Activated naive CD4-positive, alpha-beta T cell treated with anti-CD3 and anti-CD28 coated beads, Interleukin-2, amount 10 ng/mL, durations not matched to agents 7 days and 5 days (primary cell): ENCODE results near the gene OR51B2.
"Not testable (repeated sequence)": the region's sequence is repeated elsewhere in the genome, so short reads cannot be mapped to it uniquely, and the experiment has no call there.

Experiments used
- CTCF ChIA-PET: fragments of 350-600 bp; sonication (Branson Sonifier 250); formaldehyde crosslinking; loops from one replicate; lab custom pipeline; 2021; ENCODE audit warnings: antibody characterized with exemption; lab: Charles Lee
- DNase-seq: peaks from one replicate; pipeline ENCODE4 v3.0.0-alpha.2; 2020
- H3K27ac Mint-ChIP-seq: one replicate; pipeline ENCODE4 v1.8.0; 2021; ENCODE audit warnings: mild to moderate bottlenecking, moderate library complexity, mixed read lengths
- H3K27me3 Mint-ChIP-seq: one replicate; pipeline ENCODE4 v1.8.0; 2021; ENCODE audit warnings: mild to moderate bottlenecking, mixed read lengths
- H3K36me3 Mint-ChIP-seq: one replicate; pipeline ENCODE4 v1.8.0; 2021; ENCODE audit warnings: mixed read lengths
- H3K4me1 Mint-ChIP-seq: one replicate; pipeline ENCODE4 v1.8.0; 2021; ENCODE audit warnings: mixed read lengths
- H3K4me3 Mint-ChIP-seq: one replicate; pipeline ENCODE4 v1.8.0; 2021; ENCODE audit warnings: mild to moderate bottlenecking, moderate library complexity, mixed read lengths
- H3K9me3 Mint-ChIP-seq: one replicate; pipeline ENCODE4 v1.8.0; 2021; ENCODE audit warnings: mixed read lengths

OR51B2 gene

GRCh38 chr11:5297721-5298323, 26.3 kb downstream of the OR51B2 start:
- no peak for DNase-seq
- no peak overlapping the region for H3K4me3 Mint-ChIP-seq
- no peaks in the 10 kb centered on the region for H3K27me3 Mint-ChIP-seq
- no peaks in the 10 kb centered on the region for H3K4me1 Mint-ChIP-seq
- H3K36me3 Mint-ChIP-seq = no peaks in the 10 kb centered on the region
- CTCF ChIA-PET = interaction anchor here (0.6 kb wide), 1 partner anchor 82 kb away, joined by 3 read pairs; no protein-coding TSS in a partner anchor
- H3K27ac Mint-ChIP-seq = no peak overlapping the region
- no peaks in the 10 kb centered on the region for H3K9me3 Mint-ChIP-seq

GRCh38 chr11:5294342-5294995, 29.6 kb downstream of the OR51B2 start:
- DNase-seq, H3K9me3 Mint-ChIP-seq, CTCF ChIA-PET, H3K36me3 Mint-ChIP-seq, H3K27me3 Mint-ChIP-seq, H3K4me1 Mint-ChIP-seq, H3K4me3 Mint-ChIP-seq, H3K27ac Mint-ChIP-seq: not testable (repeated sequence)

GRCh38 chr11:5293028-5293427, 31.1 kb downstream of the OR51B2 start:
- Mint-ChIP-seq H3K36me3 (no peaks in the 10 kb centered on the region), H3K4me3 (no peak overlapping the region), H3K4me1 (no peaks in the 10 kb centered on the region), H3K27ac (no peak overlapping the region), H3K27me3 (no peaks in the 10 kb centered on the region), H3K9me3 (no peaks in the 10 kb centered on the region)
- no peak for DNase-seq
- CTCF ChIA-PET = no interaction called here

GRCh38 chr11:5291207-5291838, 32.8 kb downstream of the OR51B2 start:
- no peak for DNase-seq
- H3K36me3 Mint-ChIP-seq = no peaks in the 10 kb centered on the region
- CTCF ChIA-PET = interaction anchor here (1.0 to 1.4 kb wide), 2 partner anchors 166 to 172 kb away, joined by 3 to 6 read pairs; no protein-coding TSS in a partner anchor
- no peaks in the 10 kb centered on the region for H3K4me1 Mint-ChIP-seq
- H3K4me3 Mint-ChIP-seq = no peak overlapping the region
- H3K27ac Mint-ChIP-seq = no peak overlapping the region
- no peaks in the 10 kb centered on the region for H3K9me3 Mint-ChIP-seq
- H3K27me3 Mint-ChIP-seq = no peaks in the 10 kb centered on the region

- CTCF ChIA-PET = interaction anchor here (1.0 to 1.4 kb wide), 2 partner anchors 165 to 171 kb away, joined by 3 to 6 read pairs; no protein-coding TSS in a partner anchor
- Mint-ChIP-seq H3K36me3 (no peaks in the 10 kb centered on the region), H3K27me3 (no peaks in the 10 kb centered on the region), H3K4me3 (no peak overlapping the region), H3K27ac (no peak overlapping the region), H3K9me3 (no peaks in the 10 kb centered on the region), H3K4me1 (no peaks in the 10 kb centered on the region)
- DNase-seq = no peak
Observed at GRCh38 chr11:5290106-5290505, 34.0 kb downstream of the OR51B2 start.

- Mint-ChIP-seq H3K27ac (no peak overlapping the region), H3K4me1 (no peaks in the 10 kb centered on the region), H3K9me3 (no peaks in the 10 kb centered on the region), H3K36me3 (no peaks in the 10 kb centered on the region), H3K4me3 (no peak overlapping the region), H3K27me3 (no peaks in the 10 kb centered on the region)
- CTCF ChIA-PET = no interaction called here
- no peak for DNase-seq
Observed at GRCh38 chr11:5289696-5290095, 34.4 kb downstream of the OR51B2 start.

- no peak for DNase-seq
- Mint-ChIP-seq H3K4me1 (no peaks in the 10 kb centered on the region), H3K27me3 (no peaks in the 10 kb centered on the region), H3K36me3 (no peaks in the 10 kb centered on the region), H3K27ac (no peak overlapping the region), H3K4me3 (no peak overlapping the region), H3K9me3 (no peaks in the 10 kb centered on the region)
- CTCF ChIA-PET = no interaction called here
Observed at GRCh38 chr11:5288906-5289550, 35.1 kb downstream of the OR51B2 start.

- DNase-seq = no peak
- H3K36me3 Mint-ChIP-seq = no peaks in the 10 kb centered on the region
- no peaks in the 10 kb centered on the region for H3K9me3 Mint-ChIP-seq
- no peak overlapping the region for H3K27ac Mint-ChIP-seq
- H3K27me3 Mint-ChIP-seq = no peaks in the 10 kb centered on the region
- no peak overlapping the region for H3K4me3 Mint-ChIP-seq
- no peaks in the 10 kb centered on the region for H3K4me1 Mint-ChIP-seq
- CTCF ChIA-PET = no interaction called here
Observed at GRCh38 chr11:5288108-5288905, 35.8 kb downstream of the OR51B2 start.

GRCh38 chr11:5286901-5287300, 37.2 kb downstream of the OR51B2 start:
- CTCF ChIA-PET = no interaction called here
- Mint-ChIP-seq H3K27ac (no peak overlapping the region), H3K9me3 (no peaks in the 10 kb centered on the region), H3K4me1 (no peaks in the 10 kb centered on the region), H3K27me3 (no peaks in the 10 kb centered on the region), H3K36me3 (no peaks in the 10 kb centered on the region), H3K4me3 (no peak overlapping the region)
- DNase-seq = no peak

GRCh38 chr11:5286351-5286750, 37.7 kb downstream of the OR51B2 start:
- Mint-ChIP-seq H3K9me3 (no peaks in the 10 kb centered on the region), H3K27ac (no peak overlapping the region), H3K27me3 (no peaks in the 10 kb centered on the region), H3K36me3 (no peaks in the 10 kb centered on the region), H3K4me3 (no peak overlapping the region), H3K4me1 (no peaks in the 10 kb centered on the region)
- CTCF ChIA-PET = no interaction called here
- no peak for DNase-seq

- Mint-ChIP-seq H3K27ac (no peak overlapping the region), H3K9me3 (no peaks in the 10 kb centered on the region), H3K4me3 (no peak overlapping the region), H3K36me3 (no peaks in the 10 kb centered on the region), H3K27me3 (no peaks in the 10 kb centered on the region), H3K4me1 (no peaks in the 10 kb centered on the region)
- CTCF ChIA-PET = no interaction called here
- no peak for DNase-seq
Observed at GRCh38 chr11:5285703-5286340, 38.3 kb downstream of the OR51B2 start.

- no peaks in the 10 kb centered on the region for H3K4me1 Mint-ChIP-seq
- H3K27me3 Mint-ChIP-seq = no peaks in the 10 kb centered on the region
- H3K4me3 Mint-ChIP-seq = no peak overlapping the region
- H3K9me3 Mint-ChIP-seq = no peaks in the 10 kb centered on the region
- no peak for DNase-seq
- CTCF ChIA-PET = no interaction called here
- H3K36me3 Mint-ChIP-seq = no peaks in the 10 kb centered on the region
- no peak overlapping the region for H3K27ac Mint-ChIP-seq
Observed at GRCh38 chr11:5284637-5285036, 39.5 kb downstream of the OR51B2 start.

GRCh38 chr11:5283882-5284281, 40.2 kb downstream of the OR51B2 start:
- DNase-seq = no peak
- H3K9me3 Mint-ChIP-seq = no peaks in the 10 kb centered on the region
- no peak overlapping the region for H3K27ac Mint-ChIP-seq
- CTCF ChIA-PET = no interaction called here
- H3K27me3 Mint-ChIP-seq = no peaks in the 10 kb centered on the region
- no peak overlapping the region for H3K4me3 Mint-ChIP-seq
- no peaks in the 10 kb centered on the region for H3K4me1 Mint-ChIP-seq
- H3K36me3 Mint-ChIP-seq = no peaks in the 10 kb centered on the region

GRCh38 chr11:5283086-5283485, 41.0 kb downstream of the OR51B2 start:
- no peaks in the 10 kb centered on the region for H3K36me3 Mint-ChIP-seq
- no peak overlapping the region for H3K4me3 Mint-ChIP-seq
- DNase-seq = no peak
- H3K4me1 Mint-ChIP-seq = no peaks in the 10 kb centered on the region
- H3K27ac Mint-ChIP-seq = no peak overlapping the region
- no peaks in the 10 kb centered on the region for H3K27me3 Mint-ChIP-seq
- CTCF ChIA-PET = no interaction called here
- H3K9me3 Mint-ChIP-seq = no peaks in the 10 kb centered on the region
